Measurements from ENCODE around the gene LMO2.
"Not testable (repeated sequence)": the region's sequence is repeated elsewhere in the genome, so short reads cannot be mapped to it uniquely, and the experiment has no call there.

LMO2 gene

GRCh38 chr11:33891714-33892327 is at the start of gene LMO2:
TSS of gene LMO2 (minus strand) at chr11:33892076. CDS start at chr11:33869716, 22,360 bp downstream.
- DNase-seq = peak; percentile 93

GRCh38 chr11:33940538-33940815 is 48.6 kb upstream of the LMO2 start:
- no peak for DNase-seq

GRCh38 chr11:33936725-33937604 is 45.1 kb upstream of the LMO2 start:
- peak; percentile 19 for DNase-seq

- no peak for DNase-seq
Measured at GRCh38 chr11:33935461-33936456, 43.9 kb upstream of the LMO2 start.

GRCh38 chr11:33935005-33935404 is 43.1 kb upstream of the LMO2 start:
- no peak for DNase-seq

- DNase-seq = no peak
Measured at GRCh38 chr11:33934450-33934849, 42.6 kb upstream of the LMO2 start.

- DNase-seq = no peak
Measured at GRCh38 chr11:33933602-33934001, 41.7 kb upstream of the LMO2 start.

GRCh38 chr11:33932721-33933120 is 40.8 kb upstream of the LMO2 start:
- DNase-seq = no peak

- DNase-seq = not testable (repeated sequence)
Measured at GRCh38 chr11:33931739-33932366, 40.0 kb upstream of the LMO2 start.

- DNase-seq = no peak
Measured at GRCh38 chr11:33931067-33931466, 39.2 kb upstream of the LMO2 start.

- DNase-seq = peak; percentile 99
Measured at GRCh38 chr11:33930317-33931021, 38.6 kb upstream of the LMO2 start.

- DNase-seq = no peak
Measured at GRCh38 chr11:33928564-33928963, 36.7 kb upstream of the LMO2 start.

- DNase-seq = peak; percentile 19
Measured at GRCh38 chr11:33926671-33927552, 35.0 kb upstream of the LMO2 start.

- DNase-seq = no peak
Measured at GRCh38 chr11:33924341-33924740, 32.5 kb upstream of the LMO2 start.

- no peak for DNase-seq
Measured at GRCh38 chr11:33923626-33924025, 31.8 kb upstream of the LMO2 start.

GRCh38 chr11:33920838-33921613 is 29.1 kb upstream of the LMO2 start:
- DNase-seq = peak; percentile 94

- DNase-seq = peak; percentile 77
Measured at GRCh38 chr11:33919645-33920044, 27.8 kb upstream of the LMO2 start.

GRCh38 chr11:33917402-33917801 is 25.5 kb upstream of the LMO2 start:
- DNase-seq = not testable (repeated sequence)

- no peak for DNase-seq
Measured at GRCh38 chr11:33916736-33917135, 24.9 kb upstream of the LMO2 start.

- no peak for DNase-seq
Measured at GRCh38 chr11:33915526-33915925, 23.6 kb upstream of the LMO2 start.

All from MV-4-11 (cell line).